GM19025 (cell line): ENCODE measurements around the gene GTF2I.
"Not testable (repeated sequence)": the region's sequence is repeated elsewhere in the genome, so short reads cannot be mapped to it uniquely, and the experiment has no call there.

ENCODE experiments used
- ATAC-seq: cut with Tn5 transposase; IDR thresholded peaks from one replicate; pipeline ENCODE4 v1.9.1; 2021; ENCODE audit warnings: mild to moderate bottlenecking, low read depth, moderate library complexity; ENCODE audit not compliant: unreplicated experiment

GTF2I gene

GRCh38 chr7:74709880-74710671, 52.6 kb downstream of the GTF2I start:
- no peak for ATAC-seq

GRCh38 chr7:74713567-74713966, 56.0 kb downstream of the GTF2I start:
- no peak for ATAC-seq

GRCh38 chr7:74717889-74718288, 60.4 kb downstream of the GTF2I start:
- no peak for ATAC-seq

- ATAC-seq, result no peak
Measured at GRCh38 chr7:74718336-74718735, 60.8 kb downstream of the GTF2I start.

DNA sequence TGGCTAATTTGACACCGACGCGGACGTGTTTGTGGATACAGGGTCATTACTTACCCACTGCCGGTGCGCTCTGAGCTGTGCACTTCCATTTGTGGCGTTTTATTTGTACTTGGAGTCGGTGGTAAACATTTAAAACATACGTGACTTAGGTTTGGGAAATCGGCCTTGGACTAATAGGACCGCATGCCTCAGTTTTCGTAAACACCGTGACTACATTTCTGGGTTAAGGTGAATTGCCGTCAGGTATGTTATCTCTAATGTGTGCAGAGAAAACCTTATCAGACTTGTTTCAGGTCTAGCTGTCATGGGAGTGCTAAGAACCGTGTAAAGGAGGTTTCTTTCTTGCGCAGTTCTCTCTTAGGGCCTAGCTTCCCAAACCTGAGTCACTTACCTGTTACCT, 64.6 kb downstream of the GTF2I start:
- ATAC-seq, result no peak

- no peak for ATAC-seq
Measured at GRCh38 chr7:74725840-74726239, 68.3 kb downstream of the GTF2I start.

- ATAC-seq, result no peak
Measured at GRCh38 chr7:74726309-74727101, 69.0 kb downstream of the GTF2I start.

GRCh38 chr7:74728686-74729085, 71.2 kb downstream of the GTF2I start:
- ATAC-seq, result not testable (repeated sequence)

GRCh38 chr7:74730186-74730585, 72.7 kb downstream of the GTF2I start:
- ATAC-seq, result not testable (repeated sequence)

DNA sequence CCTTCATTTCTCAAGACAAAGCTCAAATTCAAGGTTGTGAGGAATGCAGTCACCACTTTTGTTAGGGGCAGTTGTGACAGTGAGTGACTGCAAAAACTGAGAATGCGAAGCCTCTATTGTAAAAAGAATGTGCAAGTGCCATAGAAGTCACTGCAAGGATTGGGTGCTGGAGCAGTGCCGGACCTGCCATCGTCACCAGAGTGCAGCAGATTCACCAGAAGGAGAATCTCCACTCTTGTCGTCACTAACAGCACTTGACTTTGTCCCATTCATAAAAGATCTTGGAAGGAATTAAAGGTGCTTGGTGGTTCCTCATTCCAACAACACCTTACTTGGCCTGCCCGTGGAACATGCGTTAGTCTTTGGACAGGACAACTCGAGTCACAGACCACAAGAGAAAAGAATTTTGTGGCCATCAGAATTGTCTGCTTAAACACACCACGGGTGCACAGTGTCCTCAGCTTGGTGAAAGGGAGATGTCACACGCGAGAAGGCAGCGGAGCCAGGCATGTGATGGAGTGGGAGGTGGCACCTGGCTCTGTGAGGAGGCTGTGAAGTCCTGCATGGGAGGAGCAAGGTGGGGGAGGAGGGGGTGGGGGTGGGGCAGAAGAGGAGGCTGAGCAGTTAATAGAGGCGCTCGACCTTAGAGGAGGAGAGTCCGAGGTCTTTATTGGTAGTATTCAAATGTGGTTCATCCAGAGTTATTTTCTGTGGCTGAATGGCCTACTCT, 82.6 kb downstream of the GTF2I start:
- not testable (repeated sequence) for ATAC-seq

GRCh38 chr7:74743936-74744557, 86.5 kb downstream of the GTF2I start:
- ATAC-seq, result not testable (repeated sequence)

DNA sequence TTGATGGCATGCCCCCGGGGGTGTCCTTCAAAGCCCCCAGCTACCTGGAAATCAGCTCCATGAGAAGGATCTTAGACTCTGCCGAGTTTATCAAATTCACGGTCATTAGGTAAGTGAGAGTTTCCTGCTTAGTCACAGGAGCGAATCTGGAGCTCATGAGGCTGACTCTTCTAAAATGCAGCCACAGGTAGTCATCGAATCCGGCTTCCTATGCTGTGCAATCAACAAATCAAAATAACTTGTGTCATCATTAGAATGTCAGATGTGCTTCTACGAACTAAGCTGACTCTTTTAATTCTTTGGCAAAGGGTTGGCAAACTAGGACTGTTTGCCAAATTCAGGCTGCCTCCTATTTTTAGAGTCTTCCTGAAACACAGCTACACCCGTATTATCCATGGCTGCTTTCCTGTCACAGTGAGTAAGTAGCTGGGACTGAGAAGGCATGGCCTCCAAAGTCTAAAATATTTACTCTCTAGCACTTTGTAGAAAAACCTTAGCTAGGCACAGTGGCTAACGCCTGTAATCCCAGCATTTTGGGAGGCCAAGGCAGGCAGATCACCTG, 96.5 kb downstream of the GTF2I start:
- ATAC-seq, result not testable (repeated sequence)

DNA sequence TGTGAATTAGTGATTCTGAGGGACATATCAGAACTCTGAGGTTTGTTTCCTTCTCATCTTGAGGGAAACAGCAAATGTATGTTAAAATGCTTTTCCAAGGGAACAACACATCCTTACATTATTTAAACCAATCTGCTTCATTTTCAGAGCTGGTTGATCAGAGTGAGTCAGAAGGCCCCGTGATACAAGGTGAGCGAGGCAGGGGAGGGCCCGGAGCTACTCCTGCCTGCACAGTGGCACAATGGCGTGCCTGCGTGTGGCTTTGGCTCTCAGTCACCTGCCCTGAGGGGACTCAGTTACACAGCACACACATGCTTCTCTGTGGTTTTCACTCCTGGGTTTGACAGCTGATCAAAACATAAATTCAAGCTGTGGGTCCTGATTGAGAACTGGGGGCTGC, 99.2 kb downstream of the GTF2I start:
- ATAC-seq, result not testable (repeated sequence)

DNA sequence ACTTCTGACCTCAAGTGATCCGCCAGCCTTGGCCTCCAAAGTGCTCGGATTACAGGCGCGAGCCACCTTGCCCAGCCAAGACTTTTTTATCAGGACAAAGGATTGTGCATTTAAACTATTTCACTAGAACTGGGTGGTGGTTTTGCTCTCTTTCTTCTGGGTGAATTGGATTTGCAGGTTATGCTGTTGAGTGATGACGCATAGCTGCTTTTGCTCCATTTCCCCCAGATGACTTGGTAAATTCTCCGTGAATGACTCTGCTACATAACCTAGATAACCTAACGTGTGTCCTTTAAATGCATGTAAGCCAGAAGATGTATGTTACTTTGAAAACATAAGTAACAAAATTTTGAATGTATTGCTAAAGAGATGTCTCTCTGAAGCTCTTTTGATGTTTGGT, 100.8 kb downstream of the GTF2I start:
- ATAC-seq, result not testable (repeated sequence)

- ATAC-seq, result not testable (repeated sequence)
Measured at GRCh38 chr7:74758982-74759381, 101.5 kb downstream of the GTF2I start.

DNA sequence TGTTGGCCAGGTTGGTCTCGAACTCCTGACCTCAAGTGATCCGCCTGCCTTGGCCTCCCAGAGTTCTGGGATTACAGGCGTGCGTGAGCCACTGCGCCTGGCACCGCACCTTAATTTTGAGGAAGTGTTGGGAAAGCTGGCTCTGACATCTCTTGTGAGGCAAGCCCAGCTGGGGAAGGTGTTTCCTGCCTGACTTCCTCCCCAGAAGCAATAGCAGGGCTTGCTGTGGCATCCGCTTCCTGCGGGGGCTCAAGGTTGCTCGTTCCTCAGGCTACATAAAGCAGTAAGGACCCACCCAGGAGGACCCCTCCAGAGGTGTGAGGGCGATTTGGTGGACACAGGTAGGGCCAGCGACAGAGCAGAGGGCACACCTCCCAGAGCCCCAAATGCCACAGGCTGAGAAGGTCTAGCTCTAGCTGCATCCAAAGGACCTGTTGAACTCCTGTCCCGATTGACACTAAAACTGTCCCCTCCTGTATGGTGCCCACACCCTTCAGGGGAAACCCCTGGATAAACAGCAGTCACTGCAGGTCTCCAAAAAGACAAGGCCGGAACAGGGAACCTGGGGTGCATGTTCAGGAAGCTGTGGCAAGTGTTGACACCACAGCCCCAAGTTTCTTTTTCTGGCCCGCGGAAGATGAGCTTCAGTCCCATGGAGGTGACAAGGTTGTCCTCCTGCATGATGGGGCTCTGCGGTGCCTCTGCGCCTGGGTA, 107.8 kb downstream of the GTF2I start:
- ATAC-seq, result not testable (repeated sequence)

DNA sequence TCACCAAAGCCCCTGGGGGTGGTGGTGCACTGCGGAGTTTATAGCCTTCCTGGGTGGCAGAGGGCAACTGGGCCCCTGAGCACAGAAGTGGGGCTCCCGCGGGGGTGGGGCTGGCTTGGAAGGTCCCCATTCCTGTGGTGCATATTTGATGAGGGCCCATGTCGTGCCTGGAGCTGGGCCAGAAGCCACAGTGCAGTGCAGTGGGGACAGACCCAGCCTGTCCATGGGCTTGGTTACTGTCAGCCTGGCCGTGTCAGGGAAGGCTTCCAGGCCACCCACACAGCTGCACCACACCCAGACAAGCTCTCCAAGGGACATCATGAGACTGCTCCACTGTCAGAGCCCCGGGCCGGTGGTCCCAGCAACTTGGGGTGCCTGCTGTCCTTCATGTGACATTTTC, 109.0 kb downstream of the GTF2I start:
- peak; percentile 30 for ATAC-seq

GRCh38 chr7:74766991-74767390, 109.5 kb downstream of the GTF2I start:
- not testable (repeated sequence) for ATAC-seq

GRCh38 chr7:74770062-74770461, 112.5 kb downstream of the GTF2I start:
- ATAC-seq, result not testable (repeated sequence)

- ATAC-seq, result not testable (repeated sequence)
Measured at GRCh38 chr7:74772093-74772492, 114.6 kb downstream of the GTF2I start.
